GM21576 (cell line): ENCODE data around the gene ZNF688.

Experiments
- ATAC-seq: cut with Tn5 transposase; IDR thresholded peaks from one replicate; pipeline ENCODE4 v1.9.1; 2021; ENCODE audit warnings: mild to moderate bottlenecking, moderate library complexity; ENCODE audit not compliant: unreplicated experiment

Gene ZNF688

GRCh38 chr16:30585400-30586191 is 14.1 kb upstream of the ZNF688 start, which contains the start of gene ZNF785:
Gene ZNF785 (minus strand): TSS chr16:30585697. CDS start chr16:30585611, 86 bp downstream.
- ATAC-seq: peak; percentile 81

- ATAC-seq: peak; percentile 19
Measured at GRCh38 chr16:30585022-30585399, 13.5 kb upstream of the ZNF688 start.

GRCh38 chr16:30582611-30583340 is 11.3 kb upstream of the ZNF688 start:
- ATAC-seq: no peak

GRCh38 chr16:30581457-30581856 is 9.9 kb upstream of the ZNF688 start:
- ATAC-seq: no peak

GRCh38 chr16:30574678-30575077 is 3.2 kb upstream of the ZNF688 start:
- ATAC-seq: no peak

GRCh38 chr16:30570636-30571444 is 674 bp downstream of the ZNF688 start:
- ATAC-seq: peak; percentile 2

- ATAC-seq: no peak
Measured at GRCh38 chr16:30569746-30570635, 1.5 kb downstream of the ZNF688 start.

- no peak for ATAC-seq
Measured at GRCh38 chr16:30569281-30569680, 2.2 kb downstream of the ZNF688 start.

GRCh38 chr16:30567991-30568638 is 3.4 kb downstream of the ZNF688 start:
- ATAC-seq: no peak

- ATAC-seq: no peak
Measured at GRCh38 chr16:30567160-30567990, 4.1 kb downstream of the ZNF688 start.

GRCh38 chr16:30566531-30566930 is 5.0 kb downstream of the ZNF688 start:
- ATAC-seq: no peak

- ATAC-seq: no peak
Measured at GRCh38 chr16:30565984-30566383, 5.5 kb downstream of the ZNF688 start.

- no peak for ATAC-seq
Measured at GRCh38 chr16:30565526-30565925, 6.0 kb downstream of the ZNF688 start.

GRCh38 chr16:30562021-30562420 is 9.5 kb downstream of the ZNF688 start:
- no peak for ATAC-seq

GRCh38 chr16:30561089-30561816 is 10.3 kb downstream of the ZNF688 start:
- ATAC-seq: no peak

- no peak for ATAC-seq
Measured at GRCh38 chr16:30559690-30560089, 11.8 kb downstream of the ZNF688 start.

- no peak for ATAC-seq
Measured at GRCh38 chr16:30558789-30559377, 12.6 kb downstream of the ZNF688 start.
